Neutrophil (primary cell): Measurements from ENCODE around the gene RNF111.
A peak's percentile ranks its signal among the peaks of the same experiment; 100 is the strongest.

Experiments used
- H3K27ac ChIP-seq: fragments of 200-600 bp; sonication (generic); 2 replicates; pipeline ENCODE4 v1.5.1; 2016; ENCODE audit warnings: mild to moderate bottlenecking, moderate library complexity
- H3K27me3 ChIP-seq: fragments of 200-600 bp; sonication (generic); 2 replicates; pipeline ENCODE4 v1.6.0; 2016; ENCODE audit warnings: mild to moderate bottlenecking
- H3K36me3 ChIP-seq: fragments of 200-600 bp; sonication (generic); 2 replicates; pipeline ENCODE4 v1.5.1; 2017
- H3K4me1 ChIP-seq, 2 experiments: fragments of 200-600 bp in 1 of 2; sonication (generic) in 1 of 2; 1 replicate in 1 of 2; 2 replicates in 1 of 2; pipeline versions ENCODE4 v1.5.1 to v1.6.1; 2013 to 2016; ENCODE audit warnings: low read depth in 1 of 2, low read length in 1 of 2, mild to moderate bottlenecking in 1 of 2, moderate library complexity in 1 of 2; ENCODE audit not compliant: control insufficient read depth in 1 of 2, insufficient read depth in 1 of 2
- H3K4me3 ChIP-seq, 2 experiments: fragments of 200-600 bp in 1 of 2; sonication (generic) in 1 of 2; 1 replicate in 1 of 2; 2 replicates in 1 of 2; pipeline ENCODE4 v1.5.1; 2013 to 2016; ENCODE audit warnings: low read depth in 1 of 2, low read length in 1 of 2, mild to moderate bottlenecking in 1 of 2, moderate library complexity in 1 of 2
- H3K9me3 ChIP-seq: fragments of 200-600 bp; sonication (generic); 2 replicates; pipeline ENCODE4 v1.5.1; 2016
- CTCF ChIP-seq: fragments of 200-600 bp; sonication (generic); IDR thresholded peaks from 2 replicates; pipeline ENCODE4 v1.5.1; 2016; ENCODE audit warnings: antibody characterized with exemption

RNF111 gene

GRCh38 chr15:59001946-59002345 lies 14.5 kb downstream of the RNF111 start:
- no peaks in the 10 kb centered on the region for H3K36me3 ChIP-seq
- H3K27me3 ChIP-seq, result no peaks in the 10 kb centered on the region
- peaks cover 55 to 56% of the 10 kb centered on the region in 2 experiments for H3K4me1 ChIP-seq
- peak overlapping the region; percentile 82 for H3K27ac ChIP-seq
- H3K4me3 ChIP-seq, result peak overlapping the region; percentile 18 to 19
- no peak for TF ChIP-seq CTCF
- no peaks in the 10 kb centered on the region for H3K9me3 ChIP-seq

GRCh38 chr15:59002418-59002859 lies 15.0 kb downstream of the RNF111 start:
- H3K27ac ChIP-seq, result peak overlapping the region; percentile 82
- H3K27me3 ChIP-seq, result no peaks in the 10 kb centered on the region
- no peak for TF ChIP-seq CTCF
- no peaks in the 10 kb centered on the region for H3K9me3 ChIP-seq
- peak overlapping the region; percentile 18 to 19 for H3K4me3 ChIP-seq
- H3K36me3 ChIP-seq, result no peaks in the 10 kb centered on the region
- peaks cover 55 to 56% of the 10 kb centered on the region in 2 experiments for H3K4me1 ChIP-seq

- no peak for TF ChIP-seq CTCF
- H3K9me3 ChIP-seq, result no peaks in the 10 kb centered on the region
- H3K27ac ChIP-seq, result no peak overlapping the region
- H3K36me3 ChIP-seq, result no peaks in the 10 kb centered on the region
- H3K4me1 ChIP-seq, result peaks cover 35 to 41% of the 10 kb centered on the region in 2 experiments
- H3K27me3 ChIP-seq, result no peaks in the 10 kb centered on the region
- H3K4me3 ChIP-seq, result no peak overlapping the region
These were observed 18.1 kb downstream of the RNF111 start for GRCh38 chr15:59005579-59005978.

- Histone ChIP-seq H3K27ac (no peak overlapping the region), H3K4me3 (no peak overlapping the region), H3K9me3 (no peaks in the 10 kb centered on the region), H3K36me3 (no peaks in the 10 kb centered on the region), H3K4me1 (peaks cover 17 to 25% of the 10 kb centered on the region in 2 experiments), H3K27me3 (no peaks in the 10 kb centered on the region)
- no peak for TF ChIP-seq CTCF
These were observed 20.6 kb downstream of the RNF111 start for GRCh38 chr15:59008086-59008485.

- H3K36me3 ChIP-seq, result peaks cover 10% of the 10 kb centered on the region
- H3K9me3 ChIP-seq, result no peaks in the 10 kb centered on the region
- no peaks in the 10 kb centered on the region for H3K27me3 ChIP-seq
- H3K4me1 ChIP-seq, result peaks cover 7 to 12% of the 10 kb centered on the region in 2 experiments
- peak overlapping the region; percentile 36 for H3K27ac ChIP-seq
- H3K4me3 ChIP-seq, result no peak overlapping the region
- TF ChIP-seq CTCF, result no peak
These were observed 23.9 kb downstream of the RNF111 start for GRCh38 chr15:59011262-59011952.
